Tracheal epithelial cell (primary cell): ENCODE measurements around the gene PLCD4. TPM values are rescaled to one million over a fixed set of nuclear protein-coding genes. Genes with fewer than 3 reads are reported as not detected.

Experiments used
- total RNA-seq: library from RNA; depleted of rRNA; stranded (reverse); fragments of >200 nt; gene quantifications from 2 replicates; pipeline ENCODE4 v1.2.1, GENCODE V29; 2014

PLCD4 gene
- 1.2 and 1.3 TPM in 2 replicates for total RNA-seq

DNA sequence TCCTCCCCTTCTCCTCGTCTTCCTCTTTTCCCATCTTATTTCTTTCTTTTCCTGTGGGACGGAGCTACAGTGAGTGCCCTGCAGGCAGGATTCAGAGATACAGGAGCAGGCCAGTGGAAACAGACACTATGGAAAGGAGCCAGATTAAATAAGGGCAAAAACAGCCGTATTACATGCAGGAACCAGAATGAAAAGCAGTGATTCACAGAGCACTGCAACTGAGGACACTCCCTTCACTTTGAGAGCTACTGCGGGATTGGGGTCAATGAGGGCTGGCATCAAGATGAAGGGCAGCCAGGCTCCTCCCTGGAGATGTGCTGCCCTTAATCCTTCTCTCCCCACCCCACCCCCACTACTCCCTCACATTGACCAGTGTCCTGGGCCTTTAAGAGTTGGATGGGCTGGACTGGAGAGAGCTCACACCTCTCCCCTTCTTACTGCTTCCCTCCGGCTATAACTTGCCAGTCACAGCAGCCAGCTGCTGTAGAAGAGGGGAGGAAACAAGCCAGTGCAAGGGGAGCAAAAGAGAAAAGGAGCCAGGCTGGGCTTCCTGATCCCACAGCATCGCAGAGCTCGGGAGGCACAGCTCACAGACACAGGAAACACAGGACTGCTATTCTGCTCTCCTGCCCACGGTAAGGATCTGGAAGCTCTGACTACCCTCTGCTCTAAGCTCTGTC, at the start of gene PLCD4:
PLCD4 (plus strand) TSS at position 464 of the 680 bp plus-strand sequence. CDS start 7,841 bp downstream, outside the sequence.

DNA sequence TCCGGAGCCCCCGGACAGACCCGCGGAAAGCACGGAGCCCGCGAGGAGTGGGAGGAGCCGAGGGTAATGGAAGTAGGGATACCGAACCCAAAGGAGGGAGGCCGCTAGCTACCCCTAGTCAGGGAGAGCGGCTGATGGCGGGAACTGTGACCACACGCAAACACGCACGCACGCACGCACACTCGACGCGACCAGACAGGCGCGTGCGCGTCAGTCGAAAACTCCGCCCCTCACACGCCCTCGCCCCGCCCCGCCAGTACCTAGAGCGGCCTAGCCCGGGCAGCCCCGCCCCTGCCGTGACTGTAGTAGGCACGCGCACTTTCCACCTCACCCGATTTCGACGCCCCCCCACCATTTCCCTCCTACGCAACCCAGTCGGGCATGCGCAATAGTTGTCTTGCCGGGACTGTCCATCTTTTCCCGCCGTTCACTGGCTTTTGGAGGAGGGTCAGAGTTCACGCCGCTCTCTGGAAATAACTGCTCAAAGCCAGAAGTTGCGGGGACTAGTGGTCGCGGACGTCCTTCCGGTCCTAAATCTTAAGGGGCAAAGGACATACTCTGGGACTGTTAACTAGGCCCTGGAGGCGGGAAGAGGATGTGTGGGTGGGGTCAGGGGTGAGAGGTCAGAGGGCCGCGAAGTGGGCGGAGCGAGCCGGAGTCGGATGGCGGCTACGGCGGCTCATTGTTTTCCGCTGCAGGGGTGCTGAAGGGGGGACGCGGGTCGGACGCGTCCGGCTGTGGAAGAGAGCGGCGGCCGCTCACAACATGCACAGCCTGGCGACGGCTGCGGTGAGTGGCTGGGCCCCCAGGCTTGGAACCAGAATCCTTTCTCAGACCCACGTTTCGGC, 39.3 kb upstream of the PLCD4 start, which contains the start of the genes CNOT9 and USP37:
CNOT9 (plus strand) TSS at position 650 of the 848 bp plus-strand sequence; CDS start at position 766, 116 bp downstream.
USP37 (minus strand) TSS at position 162 of the 848 bp plus-strand sequence. CDS start 9,698 bp downstream, outside the sequence.

DNA sequence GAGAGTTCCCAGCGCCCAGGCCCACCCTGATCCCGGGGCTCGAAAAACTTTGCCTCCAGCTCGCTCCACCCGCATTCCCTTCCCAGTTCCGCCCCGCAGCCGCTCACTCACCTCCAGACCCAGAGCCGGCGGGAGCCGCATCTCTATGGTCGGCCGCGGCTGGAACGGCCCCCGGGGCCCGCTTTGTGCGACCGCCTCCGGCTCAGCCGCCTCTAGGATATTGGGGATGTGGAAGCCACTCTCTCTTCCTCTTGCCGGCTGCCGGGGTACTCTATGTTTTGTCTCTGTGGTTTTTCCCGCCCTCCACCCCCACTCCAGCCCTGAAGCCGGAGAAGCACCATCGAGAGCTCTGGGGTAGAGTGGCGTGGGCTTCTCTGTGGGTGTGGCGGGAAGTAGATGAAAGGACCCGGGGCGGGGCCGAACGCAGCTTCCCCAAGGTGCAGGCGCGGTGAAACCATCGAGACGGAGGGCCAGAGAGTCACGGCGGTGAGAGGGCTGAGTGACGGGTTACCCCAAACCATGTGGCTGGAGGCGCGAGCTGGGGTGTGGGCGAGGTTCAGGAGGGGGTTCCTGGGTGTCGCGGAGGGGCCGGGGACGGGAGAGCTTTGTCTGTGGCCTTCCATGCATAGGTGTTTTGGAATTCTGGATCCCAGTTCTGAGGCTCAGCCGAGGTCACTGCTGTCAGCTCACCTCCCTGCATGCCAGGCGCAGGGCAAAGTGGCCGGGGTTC, 51.7 kb downstream of the PLCD4 start, which contains the start of the genes BCS1L and ZNF142:
BCS1L (plus strand) TSS at position 426 of the 730 bp plus-strand sequence. CDS start 1,305 bp downstream, outside the sequence.
ZNF142 (minus strand) TSS at position 366 of the 730 bp plus-strand sequence. CDS start 3,194 bp downstream, outside the sequence.

DNA sequence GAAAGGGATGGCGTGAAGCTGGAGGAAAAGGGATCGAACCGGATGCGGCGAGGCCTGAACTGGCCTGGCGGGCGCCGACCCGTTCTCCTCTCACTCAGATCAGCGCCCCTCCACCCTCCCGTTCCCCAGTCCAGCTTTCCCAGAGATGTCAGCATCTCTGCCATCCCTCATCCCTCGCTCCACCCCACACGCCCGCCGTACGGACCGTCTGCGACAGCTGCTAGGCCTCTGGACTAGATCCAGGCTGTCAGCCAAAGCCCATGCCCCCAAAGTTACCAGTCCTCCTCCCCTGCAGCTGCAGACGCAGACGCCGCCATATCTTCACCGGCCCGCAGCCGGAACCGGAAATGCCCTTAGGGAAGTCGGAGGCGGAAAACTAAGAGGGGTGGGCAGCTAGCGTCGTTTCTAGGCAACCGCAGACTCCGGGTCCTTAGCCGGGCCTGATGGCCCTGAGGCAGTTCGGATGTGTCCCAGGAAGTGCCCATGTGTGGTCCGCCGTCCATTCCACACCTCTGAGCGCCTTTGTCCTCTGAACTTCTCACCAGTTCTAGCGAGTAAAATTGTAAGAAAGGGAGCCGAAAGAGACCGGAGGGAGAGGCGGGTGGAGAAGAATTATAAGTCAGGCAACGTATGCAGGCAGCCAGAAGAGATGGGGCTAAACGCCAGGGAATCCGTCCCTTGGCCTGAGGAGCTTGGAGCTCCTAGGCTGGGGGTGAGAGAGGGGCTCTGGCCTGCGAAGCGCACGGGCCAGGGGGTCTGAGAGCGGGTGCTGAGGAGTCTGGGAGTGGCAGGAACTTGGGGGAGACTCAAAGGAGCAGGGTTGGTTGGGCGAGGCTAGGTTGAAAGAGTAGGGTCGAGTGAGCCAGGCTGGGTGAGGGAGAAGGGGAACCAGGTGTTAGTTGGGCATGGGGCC, 64.2 kb downstream of the PLCD4 start, which contains the start of the genes RNF25 and STK36:
RNF25 (minus strand) TSS at position 349 of the 913 bp plus-strand sequence; CDS start at position 317, 32 bp downstream.
STK36 (plus strand) TSS at position 433 of the 913 bp plus-strand sequence. CDS start 744 bp downstream, outside the sequence.

Other genes with a start within 250 kb of the PLCD4 start
- gene SLC11A1, start 225.6 kb upstream of the PLCD4 start, total RNA-seq: 0.21 and 1.4 TPM in 2 replicates
- 40.3 and 52.3 TPM in 2 replicates for gene CTDSP1, start 208.0 kb upstream of the PLCD4 start, total RNA-seq
- gene VIL1, start 188.8 kb upstream of the PLCD4 start, total RNA-seq: not detected in 2 replicates
- gene USP37, start 39.5 kb upstream of the PLCD4 start, total RNA-seq: 10.6 and 13.6 TPM in 2 replicates
- gene CNOT9, start 39.1 kb upstream of the PLCD4 start, total RNA-seq: 42.4 and 56.7 TPM in 2 replicates
- 5.8 and 6.5 TPM in 2 replicates for gene ZNF142, start 51.7 kb downstream of the PLCD4 start, total RNA-seq
- 42.2 and 45.5 TPM in 2 replicates for gene BCS1L, start 51.8 kb downstream of the PLCD4 start, total RNA-seq
- 15.1 and 29.4 TPM in 2 replicates for gene RNF25, start 64.1 kb downstream of the PLCD4 start, total RNA-seq
- gene STK36, start 64.2 kb downstream of the PLCD4 start, total RNA-seq: 3.0 and 10.4 TPM in 2 replicates
- gene TTLL4, start 102.9 kb downstream of the PLCD4 start, total RNA-seq: 5.1 and 8.7 TPM in 2 replicates
- 1.3 and 3.9 TPM in 2 replicates for gene CYP27A1, start 174.2 kb downstream of the PLCD4 start, total RNA-seq
- not detected in 2 replicates for gene PRKAG3, start 223.9 kb downstream of the PLCD4 start, total RNA-seq